ENCODE results near the gene BEND6.
A peak's percentile ranks its signal among the peaks of the same experiment; 100 is the strongest.
"Not testable (repeated sequence)": the region's sequence is repeated elsewhere in the genome, so short reads cannot be mapped to it uniquely, and the experiment has no call there.

BEND6 gene

DNA sequence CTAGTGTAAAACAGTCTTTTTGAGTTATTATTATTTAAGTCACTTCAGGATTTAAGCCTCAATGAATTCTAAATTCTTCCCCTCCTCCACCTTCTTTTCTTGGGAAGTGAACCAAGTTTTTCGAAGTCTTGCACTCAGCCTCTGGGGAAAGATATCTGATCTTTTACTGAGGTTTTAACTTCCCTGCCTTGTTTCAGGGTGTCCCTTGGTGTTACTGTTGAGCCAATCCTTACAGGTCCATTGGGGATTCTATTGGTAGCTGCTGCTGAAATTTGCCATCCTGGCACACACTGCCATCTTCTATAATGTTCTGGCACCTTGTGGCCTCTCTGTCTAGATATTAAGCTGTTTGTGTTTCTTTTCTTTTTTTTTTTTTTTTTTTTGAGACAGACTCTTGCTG lies 31.7 kb downstream of the BEND6 start:
- FAIRE-seq: no peak

DNA sequence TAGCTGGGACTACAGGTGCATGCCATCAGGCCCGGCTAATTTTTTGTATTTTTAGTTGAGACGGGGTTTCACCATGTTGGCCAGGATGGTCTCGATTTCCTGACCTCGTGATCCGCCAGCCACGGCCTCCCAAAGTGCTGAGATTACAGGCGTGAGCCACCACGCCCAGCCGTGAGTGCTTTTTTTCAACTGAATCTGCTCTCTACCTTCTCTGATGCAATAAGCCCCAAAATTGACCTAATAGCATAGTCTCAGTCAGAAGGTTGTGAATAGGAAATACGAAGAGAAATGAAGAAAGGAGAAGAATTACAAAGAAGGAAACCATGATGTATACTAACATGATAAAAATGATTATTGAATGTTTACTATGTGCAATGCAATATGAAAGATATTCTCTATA lies 33.2 kb downstream of the BEND6 start:
- no peak for FAIRE-seq

DNA sequence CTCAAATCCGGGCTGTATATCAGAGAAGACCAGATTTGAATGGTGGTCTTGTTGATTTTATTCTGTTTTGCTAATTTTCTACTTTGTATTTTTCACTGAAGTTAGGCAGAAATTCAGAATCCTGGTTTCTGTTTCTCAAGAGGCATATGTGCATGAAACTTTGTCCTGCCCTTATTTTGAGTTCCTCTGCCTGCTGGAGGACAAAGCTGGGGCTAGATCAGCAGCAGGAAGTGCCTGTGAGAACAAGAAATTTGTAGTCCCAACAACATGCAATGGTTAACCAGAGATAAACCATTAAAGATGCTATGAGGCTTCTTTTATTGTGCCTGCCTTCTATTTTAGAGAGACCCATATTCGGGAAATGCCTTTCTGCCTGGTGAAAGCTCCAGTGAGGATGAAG lies 37.1 kb downstream of the BEND6 start:
- FAIRE-seq: no peak

DNA sequence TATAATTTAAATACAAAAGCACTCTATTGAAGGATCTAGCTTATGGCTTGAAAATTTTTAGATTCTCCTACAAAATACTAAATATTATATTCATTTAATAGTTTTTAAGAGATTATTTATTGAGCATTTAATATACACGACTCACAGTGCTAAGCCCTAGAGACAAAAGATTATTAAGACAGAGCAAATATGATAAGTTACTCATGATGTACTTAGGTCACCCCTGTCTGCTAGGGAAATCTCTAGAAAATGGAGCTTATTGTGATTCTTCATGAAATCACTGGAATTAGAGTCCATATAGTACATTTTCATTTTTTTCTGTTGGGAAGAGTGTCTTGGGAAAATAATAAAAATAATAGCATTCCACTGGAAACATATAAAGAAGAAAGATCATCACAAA lies 37.8 kb downstream of the BEND6 start:
- peak; percentile 23 for FAIRE-seq

DNA sequence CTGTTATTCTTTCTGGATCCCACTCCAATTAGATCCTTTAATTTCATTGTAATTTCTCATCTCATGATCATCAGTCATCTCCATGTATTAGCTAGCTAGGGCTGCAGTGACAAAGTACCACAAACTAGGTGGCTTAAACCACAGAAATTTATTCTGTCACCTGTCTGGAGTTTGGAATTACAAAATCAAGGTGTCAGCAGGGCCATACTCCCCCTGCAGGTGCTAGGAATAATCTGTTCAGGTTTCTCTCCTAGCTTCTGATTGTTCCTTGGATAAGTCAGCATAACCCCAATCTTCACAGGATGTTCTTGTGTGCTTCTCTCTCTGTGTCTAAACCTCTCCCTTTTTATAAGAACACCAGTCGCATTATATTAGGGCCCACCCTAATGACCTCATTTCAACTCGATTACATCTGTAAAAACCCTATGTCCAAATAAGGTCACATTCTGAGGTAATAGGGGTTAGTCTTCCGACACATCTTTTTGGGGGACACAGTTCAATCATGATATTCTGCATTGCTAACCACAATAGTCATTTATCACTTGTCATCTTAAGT lies 40.5 kb downstream of the BEND6 start:
- no peak for FAIRE-seq

DNA sequence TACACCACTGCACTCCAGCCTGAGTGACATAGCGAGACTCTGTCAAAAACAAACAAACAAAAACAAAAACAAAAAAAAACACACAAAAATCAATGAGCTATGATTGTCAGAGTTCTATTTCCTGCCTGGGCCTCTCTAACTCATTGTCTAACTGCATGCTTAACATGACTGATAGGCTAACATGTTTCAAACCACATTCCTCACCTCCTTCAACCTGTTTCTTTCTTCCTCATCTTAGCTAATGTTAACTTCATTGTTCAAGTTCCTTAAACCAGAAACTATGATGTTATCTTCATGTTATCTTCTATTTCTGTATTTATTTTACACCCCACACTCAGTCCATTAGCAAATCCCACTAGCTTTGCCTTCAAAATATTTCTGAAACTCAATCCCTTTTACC lies 41.5 kb downstream of the BEND6 start:
- no peak for FAIRE-seq

DNA sequence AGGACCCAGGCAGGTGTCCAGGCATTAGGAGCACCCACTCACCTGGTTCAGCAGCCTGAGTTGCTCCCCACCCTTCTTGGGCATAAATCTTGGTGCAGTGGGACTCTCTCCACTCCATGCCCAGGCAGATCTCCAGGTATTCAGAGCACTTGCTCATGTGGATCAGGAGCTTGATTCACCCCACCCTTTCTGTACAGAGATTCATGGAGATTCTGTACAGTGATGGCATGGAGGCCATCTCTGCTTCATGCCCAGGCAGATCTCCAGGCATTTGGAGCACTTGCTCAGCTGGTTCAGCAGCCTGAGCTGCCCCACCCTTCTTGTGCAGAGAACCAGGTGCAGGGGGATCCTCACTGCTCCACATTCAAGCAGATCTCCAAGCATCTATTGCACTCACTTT lies 44.1 kb downstream of the BEND6 start:
- FAIRE-seq: no peak

DNA sequence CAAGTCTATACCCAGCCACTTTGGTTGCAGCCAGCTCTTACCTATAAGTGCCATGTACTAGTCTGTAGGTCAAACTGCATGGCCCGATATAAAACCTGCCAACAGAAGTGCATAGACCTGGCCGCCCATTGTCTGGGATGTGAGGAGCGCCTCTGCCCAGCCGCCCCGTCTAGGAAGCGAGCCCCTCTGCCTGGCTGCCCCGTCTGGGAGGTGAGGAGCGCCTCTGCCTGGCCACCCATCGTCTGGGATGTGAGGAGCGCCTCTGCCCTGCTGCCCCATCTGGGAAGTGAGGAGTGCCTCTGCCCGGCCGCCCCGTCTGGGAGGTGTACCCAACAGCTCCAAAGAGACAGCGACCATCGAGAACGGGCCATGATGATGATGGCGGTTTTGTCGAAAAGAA lies 44.8 kb downstream of the BEND6 start:
- not testable (repeated sequence) for FAIRE-seq

DNA sequence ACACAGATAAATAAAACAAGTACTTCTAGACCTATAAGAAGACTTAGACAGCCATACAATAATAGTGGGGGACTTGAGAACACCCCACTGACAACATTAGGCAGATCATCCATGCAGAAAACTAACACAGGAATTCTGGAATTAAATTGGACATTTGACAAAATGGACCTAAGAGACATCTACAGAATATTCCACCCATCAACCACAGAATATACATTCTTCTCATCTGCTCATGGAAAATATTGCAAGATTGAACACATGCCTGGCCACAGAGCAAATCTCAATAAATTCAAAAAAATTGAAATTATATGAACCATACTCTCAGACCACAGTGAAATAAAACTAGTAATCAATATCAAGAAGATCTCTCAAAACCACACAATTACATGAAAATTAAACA lies 47.3 kb downstream of the BEND6 start:
- no peak for FAIRE-seq

DNA sequence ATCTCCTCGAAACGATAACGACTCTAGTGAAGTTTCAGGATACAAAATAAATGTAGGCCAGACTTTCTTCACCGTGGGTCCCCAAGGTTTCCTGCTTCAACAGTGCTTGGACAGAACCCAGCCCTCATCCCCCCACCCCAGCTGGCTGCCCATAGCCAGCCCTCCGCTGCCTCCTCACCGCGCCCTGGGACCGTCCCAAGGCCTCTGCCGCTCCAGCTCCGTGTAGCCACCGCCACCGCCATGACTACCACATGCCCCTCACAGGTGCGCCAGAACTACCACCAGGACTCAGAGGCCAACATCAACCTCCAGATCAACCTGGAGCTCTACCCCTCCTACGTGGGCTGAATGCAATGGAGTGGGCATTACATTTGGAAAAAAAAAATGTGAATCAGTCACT lies 49.4 kb downstream of the BEND6 start:
- no peak for FAIRE-seq

DNA sequence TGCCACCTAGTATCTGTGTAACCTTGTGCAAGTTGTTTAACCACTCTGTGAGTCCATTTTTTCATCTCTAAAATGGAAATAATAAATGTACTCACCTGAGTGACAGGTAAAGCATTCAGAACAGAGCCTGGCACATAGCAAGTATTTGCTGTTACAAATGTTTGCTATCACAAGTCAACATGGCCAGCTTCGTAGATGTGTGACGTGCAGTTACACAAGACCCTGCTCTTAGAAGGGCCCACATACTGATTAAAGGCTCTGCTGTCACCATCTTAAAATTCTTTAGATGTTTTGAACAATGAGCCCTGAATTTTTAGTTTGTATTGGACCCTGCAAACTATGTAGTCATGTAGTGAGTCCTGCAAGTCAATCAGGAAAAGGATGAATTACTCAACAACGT lies 51.2 kb downstream of the BEND6 start:
- no peak for FAIRE-seq

DNA sequence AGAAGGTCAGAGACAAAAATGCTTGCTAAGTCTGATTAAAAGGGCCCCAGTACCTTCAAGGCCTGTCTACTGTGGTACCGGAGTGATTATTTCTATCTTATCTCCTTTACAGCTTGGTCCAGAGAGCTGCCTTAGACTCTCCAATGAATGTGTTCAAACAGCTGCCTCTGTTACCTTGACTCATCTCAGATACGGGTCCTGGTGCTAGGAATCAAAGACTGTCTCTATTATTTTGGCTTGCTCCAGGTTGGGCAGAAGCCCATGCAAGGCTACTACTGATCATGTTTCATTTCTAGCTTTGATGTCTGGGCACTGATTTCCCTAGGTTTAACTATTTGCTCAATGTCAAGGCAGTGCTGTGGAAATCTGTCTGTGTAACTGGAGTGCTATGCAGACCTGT lies 53.2 kb downstream of the BEND6 start:
- FAIRE-seq: not testable (repeated sequence)

DNA sequence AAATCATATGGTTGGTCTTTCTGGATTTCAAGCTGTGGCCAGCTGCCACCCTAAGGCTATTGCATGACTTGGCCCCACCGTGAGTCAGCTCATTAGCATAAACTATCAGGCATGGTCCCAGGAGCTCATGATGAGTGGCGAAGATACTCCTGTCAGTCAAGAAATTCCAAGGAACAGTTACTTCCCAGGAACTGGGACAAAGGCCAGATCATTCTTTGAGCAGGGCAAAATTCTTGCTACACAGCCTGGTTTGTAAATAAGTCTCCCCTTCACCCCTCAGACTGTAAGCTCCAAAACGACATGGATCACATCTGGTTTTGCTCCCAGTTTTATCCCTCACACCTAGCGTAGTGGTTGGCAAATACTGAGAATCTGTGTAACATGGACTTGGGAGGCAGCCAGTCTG lies 58.6 kb downstream of the BEND6 start:
- FAIRE-seq: no peak

DNA sequence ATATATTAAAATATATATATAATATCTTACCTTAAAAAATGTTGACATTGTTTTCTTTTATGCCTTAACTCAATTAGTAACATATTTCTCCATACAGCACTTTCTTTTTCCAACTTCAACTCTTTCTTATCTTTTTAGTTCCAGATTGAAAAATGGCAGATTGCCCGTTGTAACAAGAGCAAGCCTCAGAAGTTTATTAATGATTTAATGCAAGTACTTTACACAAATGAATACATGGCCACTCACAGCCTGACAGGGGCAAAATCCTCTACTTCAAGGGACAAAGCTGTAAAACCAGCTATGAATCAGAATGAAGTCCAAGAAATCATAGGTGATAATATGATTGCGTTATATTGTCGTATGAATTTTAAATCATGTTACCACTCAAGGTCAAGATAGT lies 62.2 kb downstream of the BEND6 start:
- peak; percentile 41 for FAIRE-seq

DNA sequence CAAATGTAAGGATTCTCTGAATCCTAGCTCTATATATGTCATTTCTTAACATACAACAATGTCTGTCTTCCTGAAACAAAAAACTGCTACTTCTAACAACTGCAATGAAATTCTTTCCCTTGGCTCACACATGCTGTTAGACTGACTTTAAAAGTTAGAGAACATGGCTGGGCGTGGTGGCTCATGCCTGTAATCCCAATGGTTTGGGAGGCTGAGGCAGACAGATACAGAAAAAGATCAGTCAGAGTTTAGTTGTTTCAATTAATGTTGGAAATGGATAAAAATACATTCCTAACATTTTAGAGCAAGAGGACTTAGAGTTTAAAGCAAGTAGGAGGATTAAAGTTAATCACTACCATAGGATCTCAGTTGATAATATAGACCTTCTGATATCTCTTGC lies 62.9 kb downstream of the BEND6 start:
- no peak for FAIRE-seq

DNA sequence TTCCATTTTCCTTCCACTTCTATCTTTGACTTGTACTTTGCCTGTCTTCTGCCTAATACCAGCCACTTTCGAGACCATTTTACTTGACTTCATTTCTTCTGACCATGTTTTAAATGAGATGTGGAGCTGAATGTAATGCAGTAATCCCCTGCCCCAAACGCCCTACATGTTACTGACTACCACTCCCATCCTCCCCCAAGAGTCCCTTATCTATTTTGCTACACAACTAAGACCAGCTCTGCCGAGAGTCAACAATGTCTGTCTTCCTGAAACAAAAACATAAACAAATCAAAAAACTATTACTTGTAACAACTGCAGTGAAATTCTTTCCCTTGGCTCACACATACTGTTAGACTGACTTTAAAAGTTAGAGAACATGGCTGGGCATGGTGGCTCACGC lies 64.5 kb downstream of the BEND6 start:
- no peak for FAIRE-seq

DNA sequence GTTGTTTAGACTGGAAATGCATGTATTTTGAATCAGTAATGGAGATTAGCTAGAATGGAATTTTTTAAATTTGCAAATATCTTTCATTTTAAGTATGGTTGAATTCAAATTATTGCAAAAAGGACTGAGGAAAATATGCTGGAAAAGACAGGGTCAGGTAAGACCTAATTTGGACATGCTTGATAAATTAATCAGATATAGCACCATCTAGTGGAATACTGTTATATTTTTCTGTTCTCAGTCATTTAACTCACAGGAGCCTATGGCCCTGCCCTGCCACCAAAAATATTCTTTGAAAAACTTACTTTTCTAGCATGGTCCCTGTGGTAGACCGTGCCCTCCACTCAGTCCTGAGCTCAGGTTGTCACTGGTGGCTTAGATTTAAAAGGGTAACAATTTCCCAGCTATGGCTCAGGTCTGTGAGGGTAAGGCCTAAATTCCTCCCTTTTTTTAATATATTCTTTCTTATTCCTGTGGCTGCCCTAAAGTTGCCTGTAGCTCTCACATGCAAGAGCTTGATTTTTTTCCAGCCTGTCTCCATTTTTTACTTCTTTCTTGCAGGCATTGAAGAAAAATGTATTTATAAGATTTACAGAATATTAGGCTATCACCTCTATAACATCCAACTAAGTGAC lies 66.3 kb downstream of the BEND6 start:
- peak; percentile 96 for FAIRE-seq

DNA sequence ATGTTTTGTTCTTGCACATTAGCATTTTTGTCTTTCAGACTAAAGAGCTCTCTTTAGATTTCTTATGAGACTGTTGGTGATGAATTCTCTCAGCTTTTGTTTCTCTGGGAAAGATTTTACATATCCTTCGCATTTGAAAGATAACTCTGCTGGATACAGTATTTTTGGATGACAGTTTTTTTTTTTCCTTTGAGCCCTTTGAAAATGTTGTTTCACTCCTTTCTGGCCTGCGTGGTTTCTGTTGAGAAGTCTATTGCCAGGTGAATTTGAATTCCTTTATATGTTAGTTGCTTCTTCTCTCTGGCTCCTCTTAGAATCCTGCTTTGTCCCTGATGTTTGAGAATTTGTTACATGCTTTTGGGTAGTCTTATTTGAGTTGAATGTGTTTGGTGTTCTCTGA lies 69.4 kb downstream of the BEND6 start:
- FAIRE-seq: no peak

DNA sequence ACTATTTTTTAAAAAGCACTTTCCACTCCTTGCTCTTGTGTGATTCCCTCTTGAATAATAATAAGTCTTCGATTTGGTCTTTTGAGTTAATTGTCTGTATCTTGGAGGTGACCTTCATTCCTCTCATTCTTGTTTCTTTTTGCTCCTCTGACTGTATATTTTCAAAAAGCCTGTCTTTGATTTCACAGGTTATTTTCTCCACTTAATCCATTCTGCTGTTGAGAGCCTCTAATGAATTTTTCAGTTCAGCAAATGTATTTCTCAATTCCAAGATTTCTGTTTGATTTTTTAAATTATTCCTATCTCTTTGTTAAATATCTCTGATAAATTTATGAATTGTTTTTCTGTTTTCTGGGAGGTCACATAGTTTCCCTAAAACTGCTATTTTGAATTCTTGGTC lies 69.9 kb downstream of the BEND6 start:
- peak; percentile 30 for FAIRE-seq

DNA sequence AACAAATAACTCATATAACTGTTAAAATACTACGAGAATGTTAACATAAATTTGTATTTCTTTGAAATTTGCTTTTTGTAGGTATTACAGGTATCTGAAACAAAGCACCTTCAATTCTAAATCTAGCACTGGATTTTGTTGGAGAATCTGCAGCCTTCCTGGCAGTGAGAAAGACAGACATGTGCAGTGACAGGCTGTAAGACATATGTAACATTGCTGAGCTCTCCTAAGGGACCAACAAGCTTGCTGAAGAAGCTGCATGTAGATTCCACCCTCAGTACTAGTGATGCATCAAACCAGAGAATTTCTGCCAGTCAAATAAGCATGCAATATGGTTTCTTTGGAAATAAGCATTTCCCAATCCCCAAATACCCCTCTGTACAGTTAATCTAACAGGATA lies 71.1 kb downstream of the BEND6 start:
- FAIRE-seq: no peak

DNA sequence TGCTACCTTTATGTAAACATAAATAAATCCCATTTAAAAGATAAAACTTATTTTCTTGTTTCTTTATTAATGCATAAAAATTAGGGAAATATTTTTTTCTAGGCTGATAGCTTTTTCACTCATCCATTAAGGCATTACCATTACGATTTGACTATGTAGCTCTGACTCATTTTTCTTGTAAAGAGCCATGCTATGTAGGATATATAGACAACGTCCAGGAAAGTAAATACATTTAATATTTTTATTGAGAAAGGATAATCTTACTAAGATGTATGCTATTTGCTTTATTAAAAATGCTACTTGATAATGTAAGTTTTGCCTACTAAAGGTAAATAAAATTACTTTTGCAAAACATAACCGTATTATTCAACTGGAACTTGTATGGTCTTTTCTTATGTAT lies 72.4 kb downstream of the BEND6 start:
- no peak for FAIRE-seq

DNA sequence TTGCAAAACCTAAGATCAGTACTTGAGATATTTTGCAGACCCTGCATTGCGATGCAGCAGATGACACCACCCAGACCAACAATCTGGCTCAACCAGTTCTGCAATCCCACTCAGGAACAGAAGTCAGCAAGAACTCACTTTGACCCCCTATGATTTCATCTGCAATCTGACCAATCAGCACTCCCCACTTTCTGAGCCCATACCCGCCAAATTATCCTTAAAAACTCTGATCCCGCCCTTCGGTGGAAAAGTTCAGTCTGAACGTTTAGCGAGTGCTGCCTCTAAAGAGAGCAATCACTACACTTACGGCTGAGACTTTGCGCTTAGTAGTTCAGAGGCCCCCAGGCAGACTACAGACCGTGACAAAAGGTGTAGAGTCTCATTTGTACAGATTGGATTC lies 74.3 kb downstream of the BEND6 start:
- no peak for FAIRE-seq

DNA sequence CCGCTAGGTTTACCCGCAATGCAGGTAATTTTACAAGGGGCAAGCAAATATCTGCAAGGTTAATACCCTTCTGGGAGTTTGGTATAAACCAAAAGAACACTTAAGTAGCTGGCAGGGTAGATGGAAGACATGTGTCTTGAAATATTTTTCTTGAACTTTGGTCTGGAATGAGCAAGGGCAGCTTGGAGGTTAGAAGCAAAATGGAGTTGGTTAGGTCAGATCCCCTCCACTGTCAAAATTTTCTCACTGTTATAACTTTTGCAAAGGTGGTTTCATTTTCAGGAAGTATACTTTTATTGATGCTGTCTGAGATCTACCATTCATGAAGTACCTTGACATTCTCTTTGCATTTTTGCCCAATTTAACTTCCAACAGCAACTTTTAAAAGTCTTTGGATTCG lies 78.3 kb downstream of the BEND6 start:
- no peak for FAIRE-seq

DNA sequence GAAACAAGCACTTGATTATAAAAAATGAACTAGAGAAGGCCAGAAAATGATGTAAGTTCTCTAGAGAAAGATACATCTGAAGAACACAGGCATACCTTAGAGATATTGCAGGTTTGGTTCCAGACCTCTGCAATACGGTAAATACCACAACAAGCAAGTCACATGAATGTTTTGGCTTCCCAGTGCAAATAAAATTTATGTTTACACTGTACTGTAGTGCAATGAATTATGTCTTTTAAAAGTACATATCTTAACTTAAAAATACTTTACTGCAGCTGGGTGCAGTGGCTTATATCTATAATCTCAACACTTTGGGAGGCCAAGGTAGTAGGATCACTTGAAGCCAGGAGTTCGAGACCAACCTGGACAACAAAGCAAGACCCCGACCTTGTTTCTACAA lies 80.6 kb downstream of the BEND6 start:
- no peak for FAIRE-seq

DNA sequence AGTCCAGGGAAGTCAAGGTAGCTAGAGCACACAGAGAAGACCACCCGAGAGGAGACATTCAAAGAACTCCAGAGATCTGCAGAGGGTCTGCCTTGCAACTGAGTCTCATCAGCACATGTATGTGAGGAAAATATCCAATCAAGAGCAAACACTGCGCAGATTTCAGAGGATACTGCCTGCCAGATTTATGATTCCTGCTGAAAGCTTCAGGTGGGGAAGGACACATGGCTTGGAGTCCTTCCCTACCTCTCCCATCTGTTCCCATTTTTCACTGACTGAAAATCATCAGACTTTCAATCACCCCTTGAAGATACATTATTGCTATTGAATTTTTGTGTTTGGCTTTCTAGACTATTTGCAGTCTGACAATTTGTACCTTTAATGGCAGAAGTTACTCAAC lies 84.0 kb downstream of the BEND6 start:
- FAIRE-seq: no peak

DNA sequence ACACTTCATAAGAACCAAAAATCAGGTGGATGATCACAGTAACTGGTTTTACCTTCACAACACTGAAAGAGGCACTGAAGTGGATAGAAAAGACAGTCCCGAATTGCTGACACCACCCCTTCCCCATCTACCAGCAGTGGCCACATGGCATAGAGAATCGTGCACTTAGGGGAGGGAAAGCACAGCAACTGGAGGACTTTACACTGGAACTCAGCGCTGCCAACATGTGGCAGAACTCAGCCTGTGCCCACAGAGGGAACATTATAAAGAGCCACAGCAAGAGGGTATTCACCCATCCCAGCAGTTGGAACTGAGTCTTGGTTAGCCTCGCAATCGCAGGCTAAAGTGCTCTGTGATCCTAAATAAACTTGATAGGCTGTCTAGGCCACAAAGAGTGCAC lies 85.1 kb downstream of the BEND6 start:
- FAIRE-seq: no peak

All from G401.6 (cell line).